ENCODE data around the gene FAAP20.

DNA sequence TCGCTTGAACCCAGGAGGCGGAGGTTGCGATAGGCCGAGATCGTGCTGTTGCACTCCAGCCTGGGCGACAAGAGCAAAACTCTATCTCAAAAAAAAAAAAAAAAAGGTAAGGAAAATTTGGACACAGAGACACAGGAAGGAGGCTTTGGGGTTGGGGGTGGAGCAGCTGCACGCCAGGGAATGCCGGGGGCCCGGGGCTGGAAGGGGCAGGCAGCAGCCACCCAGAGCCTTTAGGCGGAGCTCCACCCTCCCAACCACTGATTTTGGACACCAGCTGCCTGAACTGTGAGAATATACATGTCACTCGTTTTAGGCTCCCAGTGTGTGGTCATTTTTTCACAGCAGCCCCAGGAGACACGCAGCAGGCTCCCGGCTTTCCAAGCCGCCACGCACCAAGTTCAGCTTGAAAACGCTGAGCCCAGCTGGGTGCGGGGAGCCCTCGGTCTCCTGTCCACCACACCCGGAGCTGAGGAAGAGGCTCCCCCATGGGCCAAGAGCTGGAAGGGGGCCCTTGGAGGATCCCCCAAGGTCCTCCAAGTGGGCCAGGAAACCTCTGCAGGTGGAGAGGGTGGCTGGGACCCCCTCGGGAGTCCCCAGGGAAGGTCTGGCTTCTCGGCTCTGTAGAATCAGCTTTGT is 5.9 kb upstream of the FAAP20 start:
- TF ChIP-seq, protein P1, sequence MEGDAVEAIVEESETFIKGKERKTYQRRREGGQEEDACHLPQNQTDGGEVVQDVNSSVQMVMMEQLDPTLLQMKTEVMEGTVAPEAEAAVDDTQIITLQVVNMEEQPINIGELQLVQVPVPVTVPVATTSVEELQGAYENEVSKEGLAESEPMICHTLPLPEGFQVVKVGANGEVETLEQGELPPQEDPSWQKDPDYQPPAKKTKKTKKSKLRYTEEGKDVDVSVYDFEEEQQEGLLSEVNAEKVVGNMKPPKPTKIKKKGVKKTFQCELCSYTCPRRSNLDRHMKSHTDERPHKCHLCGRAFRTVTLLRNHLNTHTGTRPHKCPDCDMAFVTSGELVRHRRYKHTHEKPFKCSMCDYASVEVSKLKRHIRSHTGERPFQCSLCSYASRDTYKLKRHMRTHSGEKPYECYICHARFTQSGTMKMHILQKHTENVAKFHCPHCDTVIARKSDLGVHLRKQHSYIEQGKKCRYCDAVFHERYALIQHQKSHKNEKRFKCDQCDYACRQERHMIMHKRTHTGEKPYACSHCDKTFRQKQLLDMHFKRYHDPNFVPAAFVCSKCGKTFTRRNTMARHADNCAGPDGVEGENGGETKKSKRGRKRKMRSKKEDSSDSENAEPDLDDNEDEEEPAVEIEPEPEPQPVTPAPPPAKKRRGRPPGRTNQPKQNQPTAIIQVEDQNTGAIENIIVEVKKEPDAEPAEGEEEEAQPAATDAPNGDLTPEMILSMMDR (conservative IDR thresholded peaks at IDR 0.05; ENCODE audit: low read length), result no peak
- no peak for TF ChIP-seq EZH2phosphoT487 (IDR thresholded peaks at IDR 0.05; ENCODE audit: borderline replicate concordance)

All from Loucy (cell line).